GM21619 (cell line): ENCODE measurements around the gene RDX.
"Not testable (repeated sequence)": the region's sequence is repeated elsewhere in the genome, so short reads cannot be mapped to it uniquely, and the experiment has no call there.

Experiments
- ATAC-seq: cut with Tn5 transposase; IDR thresholded peaks from one replicate; pipeline ENCODE4 v1.9.1; 2021; ENCODE audit not compliant: unreplicated experiment

Gene RDX

DNA sequence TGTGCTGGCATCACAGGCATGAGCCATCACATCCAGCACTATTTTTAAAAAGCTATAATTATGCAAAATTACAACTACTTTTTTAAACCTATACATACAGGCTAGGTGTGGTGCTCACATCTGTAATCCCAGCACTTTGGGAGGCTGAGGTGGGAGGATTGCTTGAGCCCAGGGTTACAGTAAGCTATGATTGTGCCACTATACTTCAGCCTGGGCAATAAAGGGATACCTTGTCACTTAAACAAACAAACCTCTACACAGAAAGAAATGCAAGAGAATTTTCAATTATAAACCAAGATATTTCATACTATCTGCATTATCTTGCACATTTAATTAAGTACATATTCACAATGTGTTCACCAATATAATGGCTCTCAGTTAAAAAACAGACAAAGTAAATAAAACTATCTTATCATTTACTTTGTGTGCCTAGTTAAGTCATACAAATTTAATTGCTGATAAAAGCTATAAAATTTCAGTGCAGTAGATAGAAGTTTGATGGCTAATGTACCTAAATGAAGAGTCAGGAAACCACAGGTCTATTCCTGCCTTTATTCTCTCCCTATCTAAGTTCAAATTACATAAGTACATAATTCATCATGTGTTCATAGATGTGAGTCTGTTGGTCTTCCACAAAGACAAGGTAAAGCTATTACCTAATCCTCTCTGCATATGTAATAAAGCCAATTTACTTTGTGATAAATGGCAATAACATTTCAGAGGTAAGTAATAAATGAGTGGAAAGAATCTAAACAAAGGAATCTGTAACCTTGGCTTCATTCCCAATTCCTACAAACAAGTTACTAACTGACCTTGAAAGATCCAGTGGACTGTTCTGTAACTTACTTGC, 9.0 kb upstream of the RDX start:
- no peak for ATAC-seq

DNA sequence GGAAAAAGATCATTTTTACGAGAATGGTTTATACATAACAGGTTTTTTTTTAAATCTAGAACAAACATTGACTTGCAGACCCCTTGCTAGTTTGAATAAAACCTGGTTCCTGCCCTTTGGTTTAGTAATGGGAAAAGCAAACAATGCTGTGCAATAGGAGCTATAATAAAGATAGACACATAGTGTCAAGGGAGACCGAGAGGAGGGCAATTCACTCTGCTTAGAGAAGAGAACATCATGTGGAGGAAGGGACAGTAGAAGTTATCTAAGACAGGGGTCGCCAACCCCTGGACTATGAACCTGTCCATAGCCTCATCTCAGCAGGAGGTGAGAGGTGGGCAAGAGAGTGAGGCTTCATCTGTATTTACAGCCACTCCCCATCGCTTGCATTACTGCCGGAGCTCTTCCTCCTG, 7.0 kb upstream of the RDX start:
- ATAC-seq, result no peak

DNA sequence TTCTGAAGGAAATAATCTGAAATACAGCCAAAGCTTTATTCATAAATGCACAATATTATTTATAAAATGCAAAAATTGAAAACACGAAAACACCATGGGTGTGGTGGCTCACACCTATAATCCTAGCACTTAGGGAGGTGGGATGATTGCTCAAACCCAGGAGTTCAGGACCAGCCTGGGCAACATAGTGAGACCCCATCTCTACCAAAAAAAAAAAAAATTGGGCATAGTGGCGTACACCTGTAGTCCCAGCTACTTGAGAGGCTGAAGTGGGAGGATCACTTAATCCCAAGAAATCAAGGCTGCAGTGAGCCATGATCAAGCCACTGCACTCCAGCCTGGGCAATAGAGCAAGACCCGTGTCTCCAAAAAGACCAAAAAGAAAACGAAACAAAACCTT, 5.2 kb upstream of the RDX start:
- no peak for ATAC-seq

DNA sequence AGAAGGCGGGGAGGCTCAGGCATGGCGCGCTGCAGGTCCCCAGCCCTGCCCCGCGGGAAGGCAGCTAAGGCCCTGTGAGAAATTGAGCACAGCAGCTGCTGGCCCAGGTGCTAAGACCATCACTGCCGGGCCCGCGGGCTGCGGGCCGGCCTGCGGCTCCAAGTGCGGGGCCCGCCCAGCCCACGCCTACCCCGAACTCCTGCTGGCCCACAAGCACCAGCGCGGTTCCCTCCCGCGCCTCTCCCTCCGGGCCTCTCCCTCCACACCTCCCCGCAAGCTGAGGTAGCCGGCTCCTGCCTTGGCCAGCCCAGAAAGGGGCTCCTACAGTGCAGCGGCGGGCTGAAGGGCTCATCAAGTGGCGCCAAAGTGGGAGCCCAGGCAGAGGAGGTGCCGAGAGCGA, 4.6 kb upstream of the RDX start:
- ATAC-seq, result no peak

DNA sequence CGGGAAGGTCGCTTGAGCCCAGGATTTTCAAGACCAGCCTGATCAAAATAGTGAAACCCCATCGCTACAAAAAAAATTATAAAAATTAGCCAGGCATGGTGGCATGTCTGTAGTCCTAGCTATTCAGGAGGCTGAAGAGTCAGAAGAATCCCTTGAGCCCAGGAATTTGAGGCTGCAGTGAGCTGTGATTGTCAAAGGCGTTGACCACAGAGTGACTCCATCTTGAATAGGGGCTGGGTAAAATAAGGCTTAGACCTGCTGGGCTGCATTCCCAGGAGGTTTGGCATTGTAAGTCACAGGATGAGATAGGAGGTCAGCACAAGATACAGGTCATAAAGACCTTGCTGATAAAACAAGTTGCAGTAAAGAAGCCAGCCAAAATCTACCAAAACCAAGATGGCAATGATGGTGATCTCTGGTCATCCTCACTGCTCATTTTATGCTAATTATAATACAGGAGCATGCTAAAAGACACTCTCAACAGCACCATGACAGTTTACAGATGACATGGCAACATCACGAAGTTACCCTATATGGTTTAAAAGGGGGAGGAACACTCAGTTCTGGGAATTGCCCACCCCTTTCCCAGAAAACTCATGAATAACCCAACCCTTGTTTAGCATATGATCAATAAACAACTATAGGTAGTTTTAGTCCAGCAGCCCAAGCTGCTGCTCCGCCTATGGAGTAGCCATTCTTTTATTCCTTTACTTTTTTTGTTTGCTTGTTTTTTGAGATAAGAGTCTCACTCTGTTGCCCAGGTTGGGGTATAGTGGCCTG, 2.8 kb upstream of the RDX start:
- ATAC-seq, result no peak

DNA sequence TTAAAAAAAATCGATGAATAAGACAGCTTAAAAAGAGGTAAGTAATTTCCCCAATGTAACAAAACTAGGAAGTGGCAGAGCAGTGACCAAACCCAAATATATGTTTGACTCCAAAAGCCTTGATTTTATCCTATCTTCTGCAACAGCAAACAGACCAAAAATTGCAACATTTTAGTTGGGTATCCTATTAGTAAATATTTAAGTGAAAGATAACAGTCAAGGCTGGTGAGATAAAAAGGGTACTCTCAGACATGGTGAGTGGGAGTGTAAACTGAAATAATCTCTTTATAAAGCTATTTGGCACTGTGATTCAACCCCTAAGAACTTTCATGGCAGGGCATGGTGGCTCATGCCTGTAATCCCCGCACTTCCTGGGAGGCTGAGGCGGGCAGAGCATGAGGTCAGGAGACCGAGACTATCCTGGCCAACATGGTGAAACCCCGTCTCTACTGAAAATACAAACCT, 1.9 kb upstream of the RDX start:
- no peak for ATAC-seq

DNA sequence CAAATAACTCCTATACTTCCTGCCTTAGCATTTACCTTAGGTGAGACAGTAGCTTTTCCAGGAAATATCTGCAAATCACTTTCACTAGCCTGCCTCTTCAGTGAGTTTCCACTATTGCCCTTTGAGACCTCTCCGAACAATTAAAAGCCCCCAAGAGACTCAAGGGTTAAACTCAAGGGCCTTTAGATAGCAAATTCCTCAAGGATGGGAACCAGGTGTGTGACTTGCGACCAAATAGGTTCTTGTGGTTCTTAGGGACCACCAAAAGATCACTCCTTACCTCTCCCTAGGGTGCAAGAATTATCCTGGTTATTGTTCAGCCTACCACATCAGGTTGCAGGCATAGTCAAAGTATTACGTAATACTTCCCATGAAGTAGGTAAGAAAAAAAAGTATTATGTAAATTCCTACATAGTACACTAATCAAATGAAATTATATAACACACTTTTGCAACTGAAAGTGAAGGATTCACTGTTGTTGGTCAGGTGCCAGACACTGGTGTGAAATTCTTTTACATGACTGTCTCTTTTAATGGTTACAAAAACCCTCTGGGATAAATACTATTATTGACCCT, 1.4 kb upstream of the RDX start:
- no peak for ATAC-seq

DNA sequence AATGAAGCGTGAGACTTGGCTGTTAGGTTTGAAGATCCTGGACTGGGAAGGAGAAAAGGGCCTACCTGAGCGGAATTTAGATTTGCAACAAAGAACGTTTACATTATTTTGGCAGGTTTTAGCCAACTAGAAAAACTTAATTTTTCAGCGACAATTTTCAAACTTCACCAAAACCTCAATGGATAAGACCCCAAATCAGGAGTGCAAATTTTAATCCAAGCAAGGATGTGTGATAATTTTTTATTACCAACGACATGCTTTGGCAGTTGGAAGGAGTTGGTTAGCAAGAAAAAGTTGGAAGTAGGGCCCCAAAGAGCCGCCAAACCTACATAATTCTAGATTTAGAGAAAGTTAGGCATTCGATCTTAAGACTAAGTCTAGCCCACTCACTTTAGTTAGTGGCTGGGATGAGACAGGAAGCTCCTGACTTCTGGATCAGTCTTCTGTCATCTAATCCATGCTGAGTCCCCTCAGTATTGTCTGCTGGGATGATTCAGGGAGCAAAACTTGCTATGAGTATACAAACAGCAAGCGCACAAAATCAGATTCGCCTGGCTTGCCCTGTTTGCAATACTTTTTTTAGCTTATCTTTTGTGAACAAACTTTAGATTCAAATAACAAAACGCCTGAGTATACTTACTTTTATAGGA, 787 bp upstream of the RDX start:
- no peak for ATAC-seq

DNA sequence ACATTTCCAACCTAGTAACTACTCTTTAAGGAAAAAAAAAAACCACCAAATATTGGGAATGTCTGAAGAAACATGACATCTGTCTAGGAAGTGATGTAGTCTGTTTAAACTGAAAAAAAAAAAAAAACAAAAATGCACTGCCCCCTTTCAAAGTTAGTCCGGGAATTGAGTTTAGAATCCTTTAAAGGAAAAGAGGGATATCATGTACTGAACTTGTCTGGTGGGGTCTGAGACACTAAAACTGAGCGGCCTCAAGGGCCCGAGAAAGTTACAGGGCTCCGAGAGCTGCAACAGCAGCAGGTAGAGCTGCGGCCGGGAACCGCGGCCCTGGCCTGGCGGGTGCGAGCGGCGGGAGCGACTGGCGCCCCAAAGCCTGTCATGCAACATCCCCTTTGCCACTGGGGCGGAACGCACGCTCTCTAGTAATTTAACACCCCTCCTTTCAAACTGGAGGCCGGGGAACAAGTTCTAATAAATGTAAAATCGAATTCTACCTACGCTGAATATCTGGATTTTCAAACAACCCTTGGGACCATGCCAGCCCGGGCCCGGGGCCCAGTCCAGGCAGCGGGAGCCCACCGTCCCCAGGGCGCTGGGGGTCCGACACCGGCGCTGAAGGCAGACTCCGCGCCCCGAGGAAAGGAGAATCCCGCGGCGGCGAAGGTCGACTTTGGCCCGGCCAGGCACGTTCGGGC, 736 bp downstream of the RDX start:
- peak; percentile 56 for ATAC-seq

DNA sequence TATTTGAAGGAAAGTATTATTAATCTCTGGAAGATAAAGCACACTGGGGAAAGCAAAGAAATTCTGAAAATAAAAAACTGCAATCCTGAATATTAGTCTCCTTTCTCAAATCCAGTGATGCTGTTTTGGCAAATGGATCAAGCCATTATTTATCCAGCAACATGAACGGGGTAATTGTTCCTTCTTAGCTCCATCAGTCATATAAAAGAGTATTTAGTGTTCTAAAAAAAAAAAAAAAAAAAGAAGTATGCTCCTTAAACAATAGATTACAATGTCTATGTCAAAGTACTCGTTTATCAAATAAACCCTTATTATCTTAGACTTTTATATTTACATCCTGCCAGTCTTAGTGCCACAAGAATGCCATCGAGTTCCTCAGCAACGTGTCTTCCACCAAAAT, 1.3 kb downstream of the RDX start:
- ATAC-seq, result no peak

DNA sequence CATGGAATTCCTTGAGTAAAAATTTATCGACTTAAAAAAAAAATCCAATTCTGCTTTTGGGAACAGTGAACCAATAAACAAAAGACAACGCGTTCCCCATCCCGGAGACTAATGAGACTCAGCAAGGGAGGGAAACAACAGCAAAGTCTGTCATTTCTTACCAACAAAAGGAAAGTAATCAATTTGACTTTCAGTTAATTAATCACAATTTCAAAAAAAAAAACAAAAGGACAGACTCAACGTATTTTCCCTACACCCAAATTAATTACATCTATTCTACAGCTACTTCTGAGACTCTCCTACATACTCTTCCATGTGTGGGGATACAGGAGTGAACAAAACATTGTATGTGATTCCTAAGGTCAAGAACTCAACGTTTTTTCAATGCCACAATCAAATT, 1.9 kb downstream of the RDX start:
- no peak for ATAC-seq

DNA sequence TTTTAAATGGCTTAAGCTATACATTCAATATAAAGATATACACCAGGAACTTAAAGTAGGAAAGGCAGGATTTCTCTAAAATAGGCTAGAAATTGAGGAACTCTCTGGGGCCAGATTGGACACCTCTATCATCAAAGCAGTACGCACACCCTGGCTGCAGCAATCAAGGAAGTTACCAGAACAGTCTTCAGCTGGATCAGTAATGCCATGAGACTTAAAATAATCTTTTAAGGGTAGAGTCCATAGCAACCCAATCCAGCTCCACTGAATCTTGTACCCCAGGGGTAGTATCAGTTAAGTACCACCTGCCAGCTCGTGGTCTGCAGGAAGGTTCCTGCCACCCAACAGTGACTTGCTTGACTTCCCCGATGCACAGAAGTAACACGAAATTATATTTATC, 3.0 kb downstream of the RDX start:
- no peak for ATAC-seq

DNA sequence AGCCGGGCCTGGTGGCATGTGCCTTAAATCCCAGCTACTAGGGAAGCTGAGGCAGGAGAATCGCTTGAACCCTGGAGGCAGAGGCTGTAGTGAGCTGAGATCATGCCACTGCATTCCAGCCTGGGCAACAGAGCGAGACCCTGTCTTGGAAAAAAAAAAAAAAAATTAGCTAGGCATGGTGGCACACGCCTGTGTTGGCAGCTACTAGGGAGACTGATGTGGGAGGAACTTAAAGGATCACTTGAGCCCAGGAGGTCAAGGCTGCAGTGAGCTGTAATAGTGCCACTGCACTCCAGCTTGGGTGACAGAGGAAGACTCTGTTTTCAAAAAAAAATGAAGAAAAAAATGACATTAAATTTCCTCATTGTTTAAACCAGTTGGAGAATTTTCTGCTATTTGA, 4.3 kb downstream of the RDX start:
- ATAC-seq, result not testable (repeated sequence)

DNA sequence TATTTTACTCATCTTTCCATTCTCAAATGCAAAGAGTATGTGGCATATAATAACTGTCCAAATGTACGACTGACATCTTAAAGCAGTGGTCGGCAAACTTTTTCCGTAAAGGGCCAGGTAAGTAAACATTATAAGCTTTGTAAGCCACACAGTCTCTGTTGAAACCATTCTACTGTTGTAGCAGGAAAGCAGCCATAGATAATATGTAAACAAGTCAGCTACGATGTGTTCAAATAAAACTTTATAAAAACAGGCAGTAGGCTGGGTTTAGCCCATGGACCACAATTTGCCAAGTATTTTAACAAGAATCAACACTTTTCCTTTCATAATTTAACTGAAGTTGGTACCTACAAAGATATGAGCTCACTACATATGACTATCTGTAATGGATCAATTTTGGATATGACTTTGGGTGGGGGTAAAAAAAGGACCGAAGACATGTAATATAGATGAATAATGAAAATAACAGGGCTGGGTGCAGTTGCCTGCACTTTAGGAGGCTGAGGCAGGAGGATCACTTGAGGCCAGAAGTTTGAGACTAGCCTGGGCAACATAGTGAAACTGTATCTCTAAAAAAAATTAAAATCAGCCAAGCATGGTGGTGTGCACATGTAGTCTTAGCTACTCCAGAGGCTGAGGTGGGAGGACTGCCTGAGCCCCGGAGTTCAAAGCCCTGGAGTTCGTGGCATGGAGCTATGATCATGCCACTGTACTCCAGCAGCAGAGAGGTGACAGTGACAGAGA, 5.7 kb downstream of the RDX start:
- ATAC-seq, result no peak

DNA sequence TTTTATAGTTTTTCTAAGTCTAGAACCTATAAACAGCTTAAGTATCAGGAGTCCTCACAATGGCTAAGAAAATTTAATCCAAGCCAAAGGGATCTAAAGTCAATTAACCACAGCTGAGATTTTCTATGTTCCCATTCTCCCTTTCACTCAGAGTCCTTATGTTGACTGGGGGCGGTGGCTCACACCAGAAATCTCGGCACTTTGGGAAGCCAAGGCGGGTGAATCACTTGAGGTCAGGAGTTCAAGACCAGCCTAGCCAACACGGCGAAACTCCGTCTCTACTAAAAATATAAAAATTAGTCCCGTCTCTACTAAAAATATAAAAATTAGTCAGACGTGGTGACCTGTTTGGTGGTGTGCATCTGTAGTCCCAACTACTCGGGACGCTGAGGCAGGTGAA, 6.9 kb downstream of the RDX start:
- ATAC-seq, result no peak

DNA sequence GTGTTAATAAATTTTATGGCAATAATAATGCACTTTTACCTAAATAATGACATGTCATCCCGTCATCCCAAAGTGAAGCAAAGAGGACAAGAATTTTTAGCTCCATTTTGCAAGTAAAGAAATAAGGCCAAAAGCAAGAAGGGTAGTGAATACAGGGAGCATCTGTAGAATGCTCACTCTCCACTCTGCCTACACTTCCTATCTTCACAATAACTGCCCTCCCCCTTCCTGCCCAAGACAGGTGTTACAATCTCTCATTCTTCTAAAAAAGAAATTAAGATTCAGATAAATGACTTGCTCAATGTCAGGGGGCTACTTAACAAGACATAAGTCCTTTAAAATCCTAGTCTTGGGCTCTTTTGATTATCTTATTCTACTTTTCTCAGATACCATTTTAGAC, 8.9 kb downstream of the RDX start:
- peak; percentile 46 for ATAC-seq

DNA sequence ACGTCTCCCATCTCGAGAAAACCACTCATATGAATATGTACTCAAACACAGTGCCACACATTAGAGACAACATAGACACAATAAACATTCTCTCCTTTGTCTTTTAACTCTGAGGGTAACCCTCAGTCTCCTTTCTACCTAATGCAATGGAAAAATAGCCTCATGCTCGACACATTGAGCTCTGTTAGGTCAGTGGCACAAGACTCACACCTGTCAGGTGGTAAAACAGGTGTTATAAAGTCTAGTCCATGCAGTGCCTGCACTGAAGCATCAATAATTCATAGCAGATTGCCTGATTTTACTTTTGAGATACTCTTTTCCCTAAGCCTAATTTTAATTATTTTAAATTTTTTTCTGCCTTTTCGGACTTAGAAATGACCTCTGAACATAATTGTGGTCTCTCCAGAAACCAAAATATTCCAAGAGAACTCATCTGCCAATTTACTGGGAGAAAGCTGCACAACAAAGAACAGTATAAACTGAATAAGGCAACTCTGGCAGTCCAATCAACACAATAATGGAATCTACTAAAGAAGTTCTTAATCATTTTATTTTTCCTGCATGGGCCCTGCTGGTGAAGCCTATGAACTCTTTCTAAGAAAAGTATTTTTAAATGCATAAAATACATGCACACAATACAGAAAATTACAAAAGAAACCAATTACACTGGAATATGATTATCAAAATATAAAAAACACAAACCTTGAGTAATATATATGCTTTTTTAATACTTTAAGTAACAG, 9.9 kb downstream of the RDX start:
- no peak for ATAC-seq

DNA sequence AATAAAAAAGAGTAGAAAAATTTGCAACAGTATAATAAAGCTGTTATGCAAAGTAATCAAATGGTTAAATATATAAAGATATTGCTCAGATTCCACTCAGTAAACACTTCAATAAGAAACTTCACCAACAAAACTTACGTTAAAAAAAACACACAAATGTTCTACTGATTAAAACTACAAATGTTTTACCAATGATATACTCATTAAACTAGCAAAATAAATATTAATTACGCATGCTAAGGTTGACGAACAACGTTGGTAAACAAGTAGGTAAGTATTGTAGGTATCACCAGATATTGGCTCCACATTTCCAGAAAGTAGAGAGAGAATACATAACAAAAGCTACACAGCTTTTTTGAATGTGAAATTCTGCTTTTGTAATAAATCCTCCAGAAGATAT, 12.6 kb downstream of the RDX start:
- no peak for ATAC-seq

DNA sequence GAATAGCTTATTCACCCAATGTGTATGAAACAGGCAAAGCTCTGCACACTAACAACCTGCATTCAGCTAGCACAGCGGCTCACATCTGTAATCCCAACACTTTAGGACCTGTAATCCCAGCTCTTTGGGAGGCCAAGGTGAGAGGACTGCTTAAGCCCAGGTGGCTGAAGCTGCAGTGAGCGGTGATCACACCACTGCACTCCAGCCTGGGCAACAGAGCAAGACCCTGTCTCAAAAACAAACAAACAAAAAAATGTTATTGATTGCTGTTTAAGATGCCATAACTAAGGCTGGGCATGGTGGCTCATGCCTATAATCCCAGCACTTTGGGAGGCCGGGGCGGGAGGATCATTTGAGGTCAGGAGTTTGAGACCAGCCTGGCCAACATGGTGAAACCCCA, 15.8 kb downstream of the RDX start:
- not testable (repeated sequence) for ATAC-seq
